IMR-90 (cell line): ENCODE results near the gene VILL. TPM values are rescaled to one million over a fixed set of nuclear protein-coding genes. Genes with fewer than 3 reads are reported as not detected.
"Not testable (repeated sequence)": the region's sequence is repeated elsewhere in the genome, so short reads cannot be mapped to it uniquely, and the experiment has no call there.

Experiments used
- ATAC-seq: fragments of 200-7000 bp; cut with Tn5 transposase; 2 replicates; pipeline ENCODE4 v1.9.1; 2020; ENCODE audit warnings: low read depth, mild to moderate bottlenecking, moderate library complexity
- BruUV-seq: library from RNA; stranded (reverse); fragments of 400-500 nt; replicated peaks from 2 replicates; lab custom pipeline; 2021; lab: Mats Ljungman, UMichigan
- CTCF ChIA-PET: fragments of 300-600 bp; formaldehyde crosslinking; extraction: SDS; loops from one replicate; lab custom pipeline; 2021; ENCODE audit warnings: antibody characterized with exemption; lab: Yijun Ruan, JAX
- POLR2A ChIA-PET: fragments of 300-600 bp; sonication (Branson Sonifier 250); formaldehyde crosslinking; loops from one replicate; lab custom pipeline; 2022; ENCODE audit warnings: antibody characterized with exemption; ENCODE audit not compliant: unreplicated experiment; lab: Charles Lee
- DNase-seq: peaks from one replicate; pipeline ENCODE4 v3.0.0; 2013
- H2AFZ ChIP-seq: replicated peaks from 2 replicates; pipeline ENCODE3; 2013; ENCODE audit warnings: low read length, mild to moderate bottlenecking; ENCODE audit not compliant: poor library complexity
- H2AK5ac ChIP-seq: 2 replicates; pipeline ENCODE4 v1.6.1; 2013; ENCODE audit warnings: low read depth, low read length, inconsistent platforms
- H2AK9ac ChIP-seq: replicated peaks from 2 replicates; pipeline ENCODE3; 2013; ENCODE audit warnings: mild to moderate bottlenecking, low read depth, low read length, moderate library complexity; ENCODE audit not compliant: poor library complexity
- H2BK120ac ChIP-seq: 2 replicates; pipeline ENCODE4 v1.6.1; 2013; ENCODE audit warnings: low read depth, low read length, inconsistent platforms
- H2BK15ac ChIP-seq: 3 replicates; pipeline ENCODE4 v1.6.1; 2013; ENCODE audit warnings: low read depth, low read length, inconsistent platforms
- H2BK20ac ChIP-seq: 2 replicates; pipeline ENCODE4 v1.6.1; 2013; ENCODE audit warnings: low read depth, mild to moderate bottlenecking, inconsistent platforms, low read length, moderate library complexity
- H2BK5ac ChIP-seq: 2 replicates; pipeline ENCODE4 v1.6.1; 2013; ENCODE audit warnings: mild to moderate bottlenecking, low read depth, low read length, inconsistent platforms; ENCODE audit not compliant: poor library complexity, severe bottlenecking
- H3K14ac ChIP-seq: replicated peaks from 2 replicates; pipeline ENCODE4 v1.6.1; 2013; ENCODE audit warnings: low read depth, low read length, inconsistent platforms
- H3K18ac ChIP-seq: 2 replicates; pipeline ENCODE4 v1.6.1; 2013; ENCODE audit warnings: low read depth, low read length, control low read depth
- H3K23ac ChIP-seq: 2 replicates; pipeline ENCODE4 v1.6.1; 2013; ENCODE audit warnings: low read depth, low read length, inconsistent platforms
- H3K27ac ChIP-seq: 2 replicates; pipeline ENCODE4 v1.5.1; 2013; ENCODE audit warnings: mild to moderate bottlenecking, control low read depth, low read length; ENCODE audit not compliant: insufficient read depth
- H3K27me3 ChIP-seq: 2 replicates; pipeline ENCODE4 v1.6.1; 2013; ENCODE audit warnings: low read length; ENCODE audit not compliant: control insufficient read depth, insufficient read depth
- H3K36me3 ChIP-seq: 2 replicates; pipeline ENCODE4 v1.6.1; 2013; ENCODE audit warnings: low read length, mixed read lengths; ENCODE audit not compliant: control insufficient read depth, insufficient read depth
- H3K4ac ChIP-seq: 2 replicates; pipeline ENCODE4 v1.6.1; 2013; ENCODE audit warnings: low read depth, low read length, inconsistent platforms
- H3K4me1 ChIP-seq: 2 replicates; pipeline ENCODE4 v1.6.1; 2013; ENCODE audit warnings: low read length, mixed read lengths; ENCODE audit not compliant: control insufficient read depth, insufficient read depth
- H3K4me2 ChIP-seq: 2 replicates; pipeline ENCODE4 v1.6.1; 2013; ENCODE audit warnings: low read depth, mild to moderate bottlenecking, control low read depth, low read length, moderate library complexity
- H3K4me3 ChIP-seq: 2 replicates; pipeline ENCODE4 v1.5.1; 2013; ENCODE audit warnings: low read depth, mild to moderate bottlenecking, control low read depth, low read length, moderate library complexity; ENCODE audit not compliant: insufficient read depth
- H3K56ac ChIP-seq: 2 replicates; pipeline ENCODE4 v1.6.1; 2013; ENCODE audit warnings: low read length, inconsistent platforms; ENCODE audit not compliant: insufficient read depth; ENCODE audit errors: extremely low read depth
- H3K79me1 ChIP-seq, 2 experiments: 2 replicates each; pipeline ENCODE4 v1.6.1; 2013; ENCODE audit warnings: low read length in 2 of 2, inconsistent platforms in 1 of 2, low read depth in 1 of 2
- H3K9ac ChIP-seq: 2 replicates; pipeline ENCODE4 v1.6.1; 2013; ENCODE audit warnings: low read depth, low read length, control low read depth
- H3K9me1 ChIP-seq: 2 replicates; pipeline ENCODE4 v1.6.1; 2013; ENCODE audit warnings: low read length, inconsistent platforms; ENCODE audit not compliant: insufficient read depth
- H3K9me3 ChIP-seq: 2 replicates; pipeline ENCODE4 v1.6.1; 2013; ENCODE audit warnings: low read length; ENCODE audit not compliant: control insufficient read depth, insufficient read depth
- H4K20me1 ChIP-seq: 2 replicates; pipeline ENCODE4 v1.6.1; 2013; ENCODE audit warnings: low read length, inconsistent platforms; ENCODE audit not compliant: insufficient read depth
- H4K5ac ChIP-seq: 2 replicates; pipeline ENCODE4 v1.6.1; 2013; ENCODE audit warnings: mild to moderate bottlenecking, low read depth, low read length, control low read depth
- H4K8ac ChIP-seq, 2 experiments: 2 replicates each; pipeline ENCODE4 v1.6.1; 2013; ENCODE audit warnings: low read depth in 2 of 2, low read length in 2 of 2, control low read depth in 1 of 2, inconsistent platforms in 1 of 2
- H4K91ac ChIP-seq: 2 replicates; pipeline ENCODE4 v1.6.1; 2013; ENCODE audit warnings: low read depth, low read length, inconsistent platforms; ENCODE audit not compliant: insufficient read depth
- WGBS, 2 experiments: methylation state at CpG; one replicate each; pipeline versions ENCODE4 v1.1.5 to v1.1.7; 2013; ENCODE audit warnings: missing lambda C conversion rate in 2 of 2; ENCODE audit not compliant: insufficient read length in 1 of 2; ENCODE audit errors: extremely low coverage in 2 of 2; 5-methylcytosine and 5-hydroxymethylcytosine counted together
- dilution Hi-C: fragments of 300-500 bp; cut with HindIII; formaldehyde crosslinking; loops from one replicate; pipeline ENCODE4 v1.14.3; 2018; ENCODE audit warnings: low sequenced_read_pairs; ENCODE audit not compliant: unreplicated experiment
- in situ Hi-C: fragments of 300-500 bp; cut with MboI; formaldehyde crosslinking; loops from 3 replicates; pipeline ENCODE4 v1.14.3; 2019; ENCODE audit warnings: low sequenced_read_pairs, inconsistent platforms, mixed read lengths
- intact Hi-C: fragments of 100-400 bp; cut with micrococcal nuclease; formaldehyde crosslinking; loops from 2 replicates; pipeline ENCODE4 v1.10.0; 2022
- polyA plus RNA-seq, 3 experiments: library from polyadenylated mRNA; depleted of rRNA; stranded (reverse); fragments of >200 nt; gene quantifications; 2 replicates each; pipeline ENCODE4 v1.2.3, GENCODE V29; 2012; ENCODE audit warnings: low replicate concordance in 1 of 3
- total RNA-seq: library from RNA; depleted of rRNA; stranded (reverse); fragments of >200 nt; gene quantifications from 2 replicates; pipeline ENCODE4 v1.2.3, GENCODE V29; 2012

VILL gene
- total and polyA plus RNA-seq, 2 of the 4 experiments (the other 2 are of a cell fraction) = 2.3 to 4.7 TPM

DNA sequence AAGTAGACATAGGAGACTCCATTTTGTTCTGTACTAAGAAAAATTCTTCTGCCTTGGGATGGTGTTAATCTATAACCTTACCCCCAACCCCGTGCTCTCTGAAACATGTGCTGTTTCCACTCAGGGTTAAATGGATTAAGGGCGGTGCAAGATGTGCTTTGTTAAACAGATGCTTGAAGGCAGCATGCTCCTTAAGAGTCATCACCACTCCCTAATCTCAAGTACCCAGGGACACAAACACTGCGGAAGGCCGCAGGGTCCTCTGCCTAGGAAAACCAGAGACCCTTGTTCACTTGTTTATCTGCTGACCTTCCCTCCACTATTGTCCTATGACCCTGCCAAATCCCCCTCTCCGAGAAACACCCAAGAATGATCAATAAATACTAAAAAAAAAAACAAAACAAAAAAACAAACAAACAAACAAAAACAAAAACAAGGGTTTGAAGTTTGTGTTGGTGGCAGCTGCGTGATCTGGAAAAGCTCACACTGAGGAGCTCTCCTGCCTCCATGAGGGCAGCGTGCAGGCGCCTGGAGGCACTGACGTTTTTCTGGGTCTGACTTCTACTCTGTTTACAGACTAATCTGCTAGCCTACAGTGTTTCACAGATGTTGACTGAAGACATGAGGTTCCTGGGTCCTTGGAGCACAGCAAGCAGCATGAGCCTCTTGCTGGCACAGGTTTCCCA lies 63.4 kb downstream of the VILL start:
- H3K27ac ChIP-seq, H3K18ac ChIP-seq, H3K9me1 ChIP-seq, H2BK120ac ChIP-seq, H2AK9ac ChIP-seq, H2AK5ac ChIP-seq, H3K4ac ChIP-seq, H4K20me1 ChIP-seq, intact Hi-C loops, H4K91ac ChIP-seq, ATAC-seq, H3K36me3 ChIP-seq, H3K14ac ChIP-seq, H3K4me2 ChIP-seq, CTCF ChIA-PET, H4K8ac ChIP-seq, H3K9me3 ChIP-seq, H3K56ac ChIP-seq, H2BK15ac ChIP-seq, H2BK20ac ChIP-seq, in situ Hi-C loops, DNase-seq, H3K27me3 ChIP-seq, H3K4me3 ChIP-seq, H2BK5ac ChIP-seq, H4K5ac ChIP-seq, H3K79me1 ChIP-seq, H3K4me1 ChIP-seq, H3K9ac ChIP-seq, BruUV-seq, H2AFZ ChIP-seq, H3K23ac ChIP-seq, dilution Hi-C loops: not testable (repeated sequence)
- WGBS, 2 experiments = no CpG with 5 or more reads among the region's 9 CpGs
- POLR2A ChIA-PET = interaction anchor here (0.7 kb wide), 1 partner anchor 12 kb away, joined by 3 read pairs; no protein-coding TSS in a partner anchor
